SK-N-SH treated with all-trans-retinoic acid at 6 μM for 48 hours (cell line): Measurements from ENCODE around the gene CROCC2.

Source experiments
- ATAC-seq: fragments of 200-7000 bp; cut with Tn5 transposase; 3 replicates; pipeline ENCODE4 v1.9.1; 2020; ENCODE audit warnings: mild to moderate bottlenecking, moderate library complexity
- ARNTL ChIP-seq: fragments of 450-650 bp; formaldehyde crosslinking; IDR thresholded peaks from 2 replicates; pipeline ENCODE4 v1.5.0; 2020; ENCODE audit warnings: low read depth, mild to moderate bottlenecking, moderate library complexity, borderline replicate concordance
- BACH2 ChIP-seq: fragments of 250-450 bp; sonication (Bioruptor Pico); IDR thresholded peaks from 2 replicates; pipeline ENCODE4 v1.9.0; 2021; ENCODE audit warnings: mild to moderate bottlenecking, borderline replicate concordance
- CSDC2 ChIP-seq: fragments of 250-450 bp; sonication (Bioruptor Pico); IDR thresholded peaks from 2 replicates; pipeline ENCODE4 v1.5.0; 2020; ENCODE audit warnings: mild to moderate bottlenecking, moderate library complexity
- ESRRG ChIP-seq: fragments of 250-450 bp; sonication (Bioruptor Pico); IDR thresholded peaks from 2 replicates; pipeline ENCODE4 v1.6.1; 2021; ENCODE audit warnings: mild to moderate bottlenecking
- GLIS3 ChIP-seq: fragments of 250-450 bp; sonication (Bioruptor Pico); IDR thresholded peaks from 2 replicates; pipeline ENCODE4 v1.5.0; 2020; ENCODE audit warnings: mild to moderate bottlenecking, moderate library complexity
- ISL1 ChIP-seq: fragments of 250-450 bp; sonication (Bioruptor Pico); IDR thresholded peaks from 2 replicates; pipeline ENCODE4 v2.1.2; 2022; ENCODE audit warnings: mild to moderate bottlenecking, moderate library complexity
- OSR1 ChIP-seq: fragments of 250-450 bp; sonication (Bioruptor Pico); IDR thresholded peaks from 2 replicates; pipeline ENCODE4 v1.8.0; 2022; ENCODE audit warnings: moderate library complexity, mild to moderate bottlenecking, inconsistent platforms
- PPARA ChIP-seq: fragments of 250-450 bp; sonication (Bioruptor Pico); IDR thresholded peaks from 2 replicates; pipeline ENCODE4 v1.5.0; 2020; ENCODE audit warnings: mild to moderate bottlenecking, borderline replicate concordance
- RARB ChIP-seq: fragments of 250-450 bp; sonication (Bioruptor Pico); IDR thresholded peaks from 2 replicates; pipeline ENCODE4 v1.8.0; 2021; ENCODE audit warnings: mild to moderate bottlenecking, moderate library complexity
- SNAI2 ChIP-seq: fragments of 250-450 bp; sonication (Bioruptor Pico); IDR thresholded peaks from 2 replicates; pipeline ENCODE4 v1.5.0; 2020; ENCODE audit warnings: mild to moderate bottlenecking, moderate library complexity
- TCF4 ChIP-seq: fragments of 250-450 bp; sonication (Bioruptor Pico); IDR thresholded peaks from 2 replicates; pipeline ENCODE4 v1.8.0; 2021; ENCODE audit warnings: mild to moderate bottlenecking, moderate library complexity, borderline replicate concordance
- TOX ChIP-seq: fragments of 250-450 bp; sonication (Bioruptor Pico); IDR thresholded peaks from 2 replicates; pipeline ENCODE4 v1.8.0; 2021; ENCODE audit warnings: mild to moderate bottlenecking, moderate library complexity, borderline replicate concordance
- ZFP30 ChIP-seq: fragments of 450-650 bp; formaldehyde crosslinking; IDR thresholded peaks from 2 replicates; pipeline ENCODE4 v1.5.0; 2022; ENCODE audit warnings: mild to moderate bottlenecking, moderate library complexity
- ZNF565 ChIP-seq: fragments of 450-650 bp; formaldehyde crosslinking; conservative IDR thresholded peaks from 2 replicates; pipeline ENCODE4 v1.5.0; 2020; ENCODE audit warnings: low read depth, mild to moderate bottlenecking, moderate library complexity
- ZNF70 ChIP-seq: fragments of 450-650 bp; formaldehyde crosslinking; IDR thresholded peaks from 2 replicates; pipeline ENCODE4 v1.5.0; 2020; ENCODE audit warnings: mild to moderate bottlenecking, moderate library complexity
- ZNF8 ChIP-seq: fragments of 450-650 bp; formaldehyde crosslinking; IDR thresholded peaks from 2 replicates; pipeline ENCODE4 v1.5.0; 2020; ENCODE audit warnings: mild to moderate bottlenecking, moderate library complexity
- TF ChIP-seq, protein P1 (sequence below): fragments of 250-450 bp; sonication (Bioruptor Pico); IDR thresholded peaks from 2 replicates; pipeline ENCODE4 v1.8.0; 2021; ENCODE audit warnings: low read depth, mild to moderate bottlenecking, moderate library complexity, borderline replicate concordance
- TF ChIP-seq, protein P2 (sequence below): fragments of 250-450 bp; sonication (Bioruptor Pico); IDR thresholded peaks from 2 replicates; pipeline ENCODE4 v1.5.0; 2020; ENCODE audit warnings: mild to moderate bottlenecking, moderate library complexity
- TF ChIP-seq, protein P3 (sequence below): fragments of 250-450 bp; sonication (Bioruptor Pico); IDR thresholded peaks from 2 replicates; pipeline ENCODE4 v1.5.1; 2021; ENCODE audit warnings: mild to moderate bottlenecking, moderate library complexity

CROCC2 gene

DNA sequence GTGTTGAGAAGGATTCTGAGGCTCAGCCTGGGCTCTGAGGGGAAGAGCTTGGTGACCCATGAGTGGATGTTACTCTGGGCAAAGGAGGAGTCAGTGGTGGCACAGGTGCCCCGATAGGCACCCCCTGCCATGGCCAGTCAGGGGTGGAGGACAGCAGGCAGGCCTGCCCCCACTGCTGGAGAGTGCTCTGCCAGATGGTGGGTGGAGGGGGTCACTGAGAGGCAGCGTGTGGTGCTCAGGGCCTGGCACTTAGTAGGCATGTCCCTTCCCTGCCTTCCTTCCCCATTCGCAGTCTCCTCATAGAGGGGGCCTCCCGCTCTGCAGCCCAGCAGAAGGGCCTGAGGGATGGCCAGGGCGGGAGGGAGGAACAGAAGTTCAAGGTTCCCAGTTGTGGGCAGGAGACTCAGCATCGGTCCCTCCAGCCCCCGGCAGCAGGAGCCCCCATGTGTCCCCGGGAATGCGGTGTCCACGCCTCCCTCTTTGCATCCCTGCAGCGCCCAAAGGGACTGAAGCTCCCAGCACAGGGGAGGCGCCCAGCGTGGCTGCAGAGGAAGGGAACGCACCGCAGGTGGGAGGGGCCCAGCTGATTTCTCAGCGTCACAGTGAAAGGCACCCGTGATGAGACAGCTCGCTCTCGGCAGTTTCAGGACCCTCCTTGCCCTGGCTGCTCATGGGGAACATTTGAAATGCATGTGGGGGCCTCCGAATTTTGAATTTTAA lies 86.6 kb downstream of the CROCC2 start:
- TF ChIP-seq, protein P1, sequence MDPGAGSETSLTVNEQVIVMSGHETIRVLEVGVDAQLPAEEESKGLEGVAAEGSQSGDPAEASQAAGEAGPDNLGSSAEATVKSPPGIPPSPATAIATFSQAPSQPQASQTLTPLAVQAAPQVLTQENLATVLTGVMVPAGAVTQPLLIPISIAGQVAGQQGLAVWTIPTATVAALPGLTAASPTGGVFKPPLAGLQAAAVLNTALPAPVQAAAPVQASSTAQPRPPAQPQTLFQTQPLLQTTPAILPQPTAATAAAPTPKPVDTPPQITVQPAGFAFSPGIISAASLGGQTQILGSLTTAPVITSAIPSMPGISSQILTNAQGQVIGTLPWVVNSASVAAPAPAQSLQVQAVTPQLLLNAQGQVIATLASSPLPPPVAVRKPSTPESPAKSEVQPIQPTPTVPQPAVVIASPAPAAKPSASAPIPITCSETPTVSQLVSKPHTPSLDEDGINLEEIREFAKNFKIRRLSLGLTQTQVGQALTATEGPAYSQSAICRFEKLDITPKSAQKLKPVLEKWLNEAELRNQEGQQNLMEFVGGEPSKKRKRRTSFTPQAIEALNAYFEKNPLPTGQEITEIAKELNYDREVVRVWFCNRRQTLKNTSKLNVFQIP: no peak
- TF ChIP-seq ZFP30 (no peak), ESRRG (CRISPR knock-in tag) (no peak), TOX (CRISPR knock-in tag) (no peak), ARNTL (CRISPR knock-in tag) (no peak), OSR1 (CRISPR knock-in tag) (no peak), ZNF70 (no peak), ZNF8 (CRISPR knock-in tag) (no peak), BACH2 (CRISPR knock-in tag) (no peak), CSDC2 (CRISPR knock-in tag) (no peak), ZNF565 (no peak), PPARA (CRISPR knock-in tag) (no peak)
- TF ChIP-seq, protein P2, sequence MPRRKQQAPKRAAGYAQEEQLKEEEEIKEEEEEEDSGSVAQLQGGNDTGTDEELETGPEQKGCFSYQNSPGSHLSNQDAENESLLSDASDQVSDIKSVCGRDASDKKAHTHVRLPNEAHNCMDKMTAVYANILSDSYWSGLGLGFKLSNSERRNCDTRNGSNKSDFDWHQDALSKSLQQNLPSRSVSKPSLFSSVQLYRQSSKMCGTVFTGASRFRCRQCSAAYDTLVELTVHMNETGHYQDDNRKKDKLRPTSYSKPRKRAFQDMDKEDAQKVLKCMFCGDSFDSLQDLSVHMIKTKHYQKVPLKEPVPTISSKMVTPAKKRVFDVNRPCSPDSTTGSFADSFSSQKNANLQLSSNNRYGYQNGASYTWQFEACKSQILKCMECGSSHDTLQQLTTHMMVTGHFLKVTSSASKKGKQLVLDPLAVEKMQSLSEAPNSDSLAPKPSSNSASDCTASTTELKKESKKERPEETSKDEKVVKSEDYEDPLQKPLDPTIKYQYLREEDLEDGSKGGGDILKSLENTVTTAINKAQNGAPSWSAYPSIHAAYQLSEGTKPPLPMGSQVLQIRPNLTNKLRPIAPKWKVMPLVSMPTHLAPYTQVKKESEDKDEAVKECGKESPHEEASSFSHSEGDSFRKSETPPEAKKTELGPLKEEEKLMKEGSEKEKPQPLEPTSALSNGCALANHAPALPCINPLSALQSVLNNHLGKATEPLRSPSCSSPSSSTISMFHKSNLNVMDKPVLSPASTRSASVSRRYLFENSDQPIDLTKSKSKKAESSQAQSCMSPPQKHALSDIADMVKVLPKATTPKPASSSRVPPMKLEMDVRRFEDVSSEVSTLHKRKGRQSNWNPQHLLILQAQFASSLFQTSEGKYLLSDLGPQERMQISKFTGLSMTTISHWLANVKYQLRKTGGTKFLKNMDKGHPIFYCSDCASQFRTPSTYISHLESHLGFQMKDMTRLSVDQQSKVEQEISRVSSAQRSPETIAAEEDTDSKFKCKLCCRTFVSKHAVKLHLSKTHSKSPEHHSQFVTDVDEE (CRISPR knock-in tag): no peak
- no peak for ATAC-seq

DNA sequence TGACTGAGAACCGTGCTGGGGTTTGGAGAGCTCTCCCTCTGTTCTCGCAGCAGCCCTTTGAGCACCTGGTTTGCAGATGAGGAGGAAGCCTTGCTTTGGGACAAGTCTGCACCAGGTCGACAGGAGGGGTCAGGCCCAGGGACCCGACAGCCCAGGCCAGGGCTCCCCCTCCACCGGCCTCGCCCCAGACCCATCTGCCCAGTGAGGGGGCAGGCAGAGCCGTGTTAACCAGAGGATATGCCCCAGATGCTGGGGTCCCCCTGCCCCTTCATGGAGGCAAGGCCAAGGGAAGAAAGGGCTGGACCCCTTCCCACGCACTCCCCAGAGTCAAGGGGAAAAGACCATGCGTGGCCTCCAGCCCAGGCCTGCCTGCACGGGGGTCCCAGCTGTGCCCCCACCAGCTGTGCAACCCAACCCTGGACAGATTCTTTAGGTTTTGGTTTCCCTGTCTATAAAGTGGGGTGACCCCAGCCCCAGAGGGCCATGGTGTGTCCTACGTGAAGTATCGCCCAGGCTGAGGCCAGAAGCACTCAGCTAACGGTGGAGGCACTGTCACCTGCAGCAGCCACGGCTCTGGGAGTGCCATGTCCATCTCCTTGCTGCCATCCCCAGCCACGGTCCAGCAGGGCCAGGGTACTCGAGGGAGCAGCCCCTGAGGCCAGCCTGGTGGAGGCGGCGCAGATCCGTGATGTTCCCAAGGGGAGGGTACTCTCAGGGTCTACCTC lies 87.5 kb downstream of the CROCC2 start:
- no peak for TF ChIP-seq TCF4
- no peak for TF ChIP-seq ARNTL (CRISPR knock-in tag)
- TF ChIP-seq ZNF8 (CRISPR knock-in tag): no peak
- TF ChIP-seq ZNF70: no peak
- no peak for TF ChIP-seq PPARA (CRISPR knock-in tag)
- no peak for TF ChIP-seq ISL1 (CRISPR knock-in tag)
- no peak for TF ChIP-seq ESRRG (CRISPR knock-in tag)
- no peak for TF ChIP-seq GLIS3 (CRISPR knock-in tag)
- TF ChIP-seq, protein P2 (CRISPR knock-in tag): no peak
- TF ChIP-seq BACH2 (CRISPR knock-in tag): no peak
- TF ChIP-seq, protein P3, sequence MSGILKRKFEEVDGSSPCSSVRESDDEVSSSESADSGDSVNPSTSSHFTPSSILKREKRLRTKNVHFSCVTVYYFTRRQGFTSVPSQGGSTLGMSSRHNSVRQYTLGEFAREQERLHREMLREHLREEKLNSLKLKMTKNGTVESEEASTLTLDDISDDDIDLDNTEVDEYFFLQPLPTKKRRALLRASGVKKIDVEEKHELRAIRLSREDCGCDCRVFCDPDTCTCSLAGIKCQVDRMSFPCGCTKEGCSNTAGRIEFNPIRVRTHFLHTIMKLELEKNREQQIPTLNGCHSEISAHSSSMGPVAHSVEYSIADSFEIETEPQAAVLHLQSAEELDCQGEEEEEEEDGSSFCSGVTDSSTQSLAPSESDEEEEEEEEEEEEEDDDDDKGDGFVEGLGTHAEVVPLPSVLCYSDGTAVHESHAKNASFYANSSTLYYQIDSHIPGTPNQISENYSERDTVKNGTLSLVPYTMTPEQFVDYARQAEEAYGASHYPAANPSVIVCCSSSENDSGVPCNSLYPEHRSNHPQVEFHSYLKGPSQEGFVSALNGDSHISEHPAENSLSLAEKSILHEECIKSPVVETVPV (CRISPR knock-in tag): no peak
- TF ChIP-seq RARB (CRISPR knock-in tag): no peak
- no peak for TF ChIP-seq OSR1 (CRISPR knock-in tag)
- TF ChIP-seq SNAI2 (CRISPR knock-in tag): no peak
- TF ChIP-seq ZNF565: no peak
- ATAC-seq: no peak

DNA sequence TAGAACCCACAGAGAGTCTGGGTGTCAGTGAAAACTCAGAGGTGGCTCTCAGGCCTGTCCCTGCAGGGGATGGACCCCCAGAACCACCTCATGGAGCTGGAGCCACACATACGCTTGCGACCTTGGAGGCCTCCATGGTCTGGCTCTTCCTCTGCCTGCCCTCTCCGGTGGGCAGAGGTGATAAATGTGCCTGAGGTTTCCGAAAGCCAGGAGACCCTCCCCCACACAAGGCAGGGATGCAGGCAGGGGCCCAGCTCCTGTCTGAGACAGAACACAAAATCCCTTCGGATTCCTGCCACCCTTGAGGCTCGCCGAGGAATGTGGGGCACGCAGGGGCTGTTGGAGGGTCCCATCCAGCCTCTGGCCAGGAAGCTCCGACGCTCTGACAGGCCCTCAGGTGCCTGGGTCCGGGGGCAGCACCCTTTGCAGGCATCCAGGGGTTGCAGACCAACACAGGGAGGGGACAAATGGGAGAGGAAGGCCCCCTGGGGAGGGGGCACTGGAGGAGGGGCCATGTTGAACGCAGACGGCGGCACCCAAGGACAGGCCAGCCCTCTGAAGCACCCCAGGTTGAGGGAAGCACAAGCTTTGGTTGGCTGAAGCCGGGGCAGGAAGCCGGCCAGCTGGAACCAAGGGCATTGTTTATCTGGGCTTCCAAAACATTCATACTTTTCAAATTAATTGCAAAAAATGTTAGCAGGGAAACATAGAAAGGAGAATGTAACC lies 88.2 kb downstream of the CROCC2 start:
- ATAC-seq: no peak
- no peak for TF ChIP-seq TOX (CRISPR knock-in tag)
